ENCODE data around the gene FCN1. TPM values are rescaled to one million over a fixed set of nuclear protein-coding genes. Genes with fewer than 3 reads are reported as not detected.

FCN1 gene
- total RNA-seq, 8 experiments from 2014 or later = 0.05 to 0.45 (median 0.13) TPM; not detected in 1

DNA sequence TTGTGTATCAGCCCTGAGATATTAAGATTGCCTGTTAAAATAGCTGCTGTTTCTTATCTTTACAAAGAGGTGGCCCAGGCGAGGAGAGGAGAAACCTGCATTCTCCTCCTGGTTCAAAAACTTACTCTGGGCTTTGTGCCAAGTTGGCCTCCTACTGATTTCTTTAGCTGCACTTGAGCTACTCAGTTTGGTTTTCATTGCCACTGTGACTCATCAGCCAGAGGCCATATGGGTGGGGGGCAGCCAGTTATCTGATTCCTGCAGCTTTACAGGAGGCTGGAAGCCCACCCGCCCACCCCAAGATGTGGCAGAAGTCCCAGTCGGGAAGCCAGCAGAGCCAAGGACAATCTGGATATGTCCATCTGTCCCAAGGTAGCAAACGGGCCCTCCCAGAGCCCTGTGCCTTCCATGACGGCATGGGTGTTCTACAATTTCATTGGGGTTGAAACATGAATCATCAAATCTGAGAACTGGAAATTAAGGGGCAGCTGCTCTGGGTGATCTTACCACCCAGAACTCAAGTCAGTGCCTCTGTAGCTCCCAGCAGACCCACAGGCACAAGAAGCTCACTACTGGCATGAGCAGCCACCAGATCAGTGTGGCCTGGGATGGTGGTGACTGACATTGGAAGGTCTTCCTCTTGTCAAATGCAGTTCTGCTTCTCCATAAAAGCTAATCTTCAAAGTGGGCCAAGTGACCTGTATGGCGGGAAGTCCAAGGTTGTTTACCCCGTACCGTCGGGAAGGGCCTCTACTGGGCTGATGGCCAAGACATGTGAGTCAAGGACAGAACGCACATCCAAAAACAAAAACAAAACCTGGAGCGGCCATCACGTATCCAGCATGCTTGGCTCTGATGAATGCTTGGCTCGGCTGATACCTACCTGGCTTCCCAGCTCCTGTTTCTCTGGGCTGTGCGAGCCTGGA lies 21.5 kb downstream of the FCN1 start:
- no peak overlapping the region for H3K27ac ChIP-seq
- H3K4me3 ChIP-seq = no peak overlapping the region
- peak in 4 of 8 experiments; percentile 19 to 56 (median 46) for ATAC-seq (replicated peaks in 6 of 8)
- in situ Hi-C loops (cut with MboI; ENCODE audit: low pct_unique_long_range_greater_than_20kb in 2 of 9, low sequenced_read_pairs in 9 of 9, unreplicated experiment in 9 of 9) = no loop called here
- WGBS, 10 experiments = 42 to 100% (median 71%) methylated on average over 1 to 8 of the region's 14 CpGs; no CpG with 5 or more reads in 1 of the 10 experiments
- no peaks in the 10 kb centered on the region for H3K4me1 ChIP-seq (replicated peaks in 1 of 2)

DNA sequence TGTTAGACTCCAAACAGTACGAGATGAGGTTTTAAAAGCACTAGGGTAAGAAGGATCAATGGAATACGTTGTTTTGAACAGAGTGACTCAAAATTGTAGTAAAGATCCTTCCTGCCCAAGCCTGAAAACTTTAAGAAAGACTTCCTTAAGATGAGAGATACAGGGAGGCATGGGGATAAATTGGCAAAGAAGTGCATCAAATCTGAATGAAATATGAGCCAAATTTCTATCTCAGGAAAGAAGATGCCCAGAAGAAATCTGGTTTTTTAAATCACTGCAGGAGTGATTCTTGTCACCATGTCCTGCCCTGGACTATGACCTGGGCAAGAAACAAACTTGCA lies 22.2 kb downstream of the FCN1 start:
- in situ Hi-C loops (cut with MboI; ENCODE audit: low pct_unique_long_range_greater_than_20kb in 2 of 9, low sequenced_read_pairs in 9 of 9, unreplicated experiment in 9 of 9) = no loop called here
- Histone ChIP-seq H3K27ac (no peak overlapping the region), H3K4me3 (no peak overlapping the region), H3K4me1 (replicated peaks in 1 of 2) (no peaks in the 10 kb centered on the region)
- ATAC-seq (replicated peaks in 6 of 8) = no peak
- 0 to 58% (median 56%) methylated on average over 2 of the region's 2 CpGs; no CpG with 5 or more reads in 1 of the 10 experiments for WGBS, 10 experiments

DNA sequence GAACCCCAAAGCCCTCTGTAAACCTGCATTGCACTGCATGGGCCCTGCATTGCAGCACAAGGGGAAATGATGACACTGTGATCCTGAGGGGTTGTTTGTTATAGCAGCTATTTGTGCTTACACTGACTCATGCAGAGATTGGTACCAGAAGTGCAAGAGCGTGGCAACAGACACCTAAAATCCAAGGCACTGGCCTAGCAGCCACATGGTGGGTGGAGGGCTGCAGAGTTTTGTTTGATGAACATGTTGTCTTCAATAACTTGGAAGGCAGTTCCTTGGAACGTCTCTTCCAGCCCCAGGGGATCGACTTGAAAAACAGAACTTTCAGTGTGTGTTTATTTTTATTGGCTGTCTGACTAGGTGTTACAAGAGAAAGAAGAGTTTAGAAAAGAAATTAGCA lies 22.6 kb downstream of the FCN1 start:
- no peak for ATAC-seq (replicated peaks in 6 of 8)
- Histone ChIP-seq H3K27ac (no peak overlapping the region), H3K4me1 (replicated peaks in 1 of 2) (no peaks in the 10 kb centered on the region), H3K4me3 (no peak overlapping the region)
- in situ Hi-C loops (cut with MboI; ENCODE audit: low pct_unique_long_range_greater_than_20kb in 2 of 9, low sequenced_read_pairs in 9 of 9, unreplicated experiment in 9 of 9) = no loop called here
- WGBS, 10 experiments = 0 to 100% (median 56%) methylated on average over 1 to 3 of the region's 3 CpGs

DNA sequence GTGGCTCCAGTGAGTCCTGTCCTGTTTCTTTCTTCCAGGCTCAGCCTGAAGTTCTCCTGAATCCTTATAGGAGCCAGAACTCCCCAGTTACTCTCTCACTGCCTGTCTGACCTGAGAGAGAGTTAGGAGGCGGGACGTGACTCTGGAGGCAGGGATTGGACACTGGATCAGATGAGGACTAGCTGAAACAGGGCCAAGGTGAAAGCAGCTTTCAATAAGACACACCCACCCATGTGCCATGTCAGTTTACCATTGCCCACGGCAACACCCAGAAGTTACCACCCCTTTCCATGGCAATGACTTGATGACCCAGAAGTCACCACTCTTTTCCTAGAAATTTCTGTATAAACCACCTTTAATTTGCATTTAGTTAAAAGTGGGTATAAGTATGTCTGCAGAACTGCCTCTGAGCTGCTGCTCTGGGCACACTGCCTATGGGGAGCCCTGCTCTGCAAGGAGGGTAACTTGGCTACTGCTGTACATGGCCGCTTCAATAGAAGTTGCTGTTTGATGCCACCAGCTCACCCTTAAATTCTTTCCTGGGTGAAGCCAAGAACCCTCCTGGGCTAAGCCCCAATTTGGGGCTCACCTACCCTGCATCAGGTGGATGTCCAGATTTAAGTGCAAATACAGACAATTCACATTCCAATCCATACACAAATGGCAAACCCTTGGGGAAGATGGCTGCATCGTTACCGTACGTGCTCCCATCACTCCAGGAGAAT lies 23.4 kb downstream of the FCN1 start:
- no peak overlapping the region for H3K4me3 ChIP-seq
- no peaks in the 10 kb centered on the region for H3K4me1 ChIP-seq (replicated peaks in 1 of 2)
- no peak overlapping the region for H3K27ac ChIP-seq
- ATAC-seq (replicated peaks in 6 of 8) = peak in 2 of 8 experiments; percentile 33 to 45
- in situ Hi-C loops (cut with MboI; ENCODE audit: low pct_unique_long_range_greater_than_20kb in 2 of 9, low sequenced_read_pairs in 9 of 9, unreplicated experiment in 9 of 9) = no loop called here
- WGBS, 10 experiments = 60 to 100% (median 85%) methylated on average over 1 to 7 of the region's 7 CpGs; no CpG with 5 or more reads in 3 of the 10 experiments

DNA sequence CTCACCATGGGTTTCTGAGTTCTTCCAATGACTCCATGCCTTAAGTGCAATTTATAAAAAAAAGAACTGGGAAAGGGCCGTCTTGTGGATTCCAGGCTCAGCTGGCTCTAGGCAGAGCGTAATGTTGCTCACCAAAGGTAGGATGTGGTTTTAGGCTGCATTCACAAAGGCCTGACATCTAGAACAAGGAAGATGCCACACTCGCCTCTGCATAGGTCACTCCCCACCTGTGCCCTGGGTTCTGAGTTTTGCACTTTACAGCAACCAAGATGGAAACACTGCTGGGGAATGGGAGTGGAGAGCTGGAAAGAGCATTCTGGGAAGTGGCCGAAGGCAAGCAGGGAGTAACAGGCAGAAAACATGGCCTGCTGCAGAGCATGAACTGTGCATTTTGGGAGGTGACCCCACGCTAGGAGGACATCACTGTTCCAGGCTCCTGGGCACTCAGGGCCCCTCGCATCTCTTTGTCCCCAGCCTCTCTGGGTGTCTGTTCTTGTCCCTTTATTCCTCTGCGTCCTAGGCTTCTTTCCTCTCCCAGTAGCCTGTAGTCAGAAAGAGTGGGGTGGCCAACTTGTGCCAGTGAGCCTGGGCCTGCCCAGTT lies 24.8 kb downstream of the FCN1 start:
- in situ Hi-C loops (cut with MboI; ENCODE audit: low pct_unique_long_range_greater_than_20kb in 2 of 9, low sequenced_read_pairs in 9 of 9, unreplicated experiment in 9 of 9) = no loop called here
- no peak overlapping the region for H3K27ac ChIP-seq
- WGBS, 10 experiments = 0 to 100% (median 76%) methylated on average over 1 to 6 of the region's 7 CpGs; no CpG with 5 or more reads in 2 of the 10 experiments
- no peak for ATAC-seq (replicated peaks in 6 of 8)
- H3K4me1 ChIP-seq (replicated peaks in 1 of 2) = no peaks in the 10 kb centered on the region
- H3K4me3 ChIP-seq = no peak overlapping the region

DNA sequence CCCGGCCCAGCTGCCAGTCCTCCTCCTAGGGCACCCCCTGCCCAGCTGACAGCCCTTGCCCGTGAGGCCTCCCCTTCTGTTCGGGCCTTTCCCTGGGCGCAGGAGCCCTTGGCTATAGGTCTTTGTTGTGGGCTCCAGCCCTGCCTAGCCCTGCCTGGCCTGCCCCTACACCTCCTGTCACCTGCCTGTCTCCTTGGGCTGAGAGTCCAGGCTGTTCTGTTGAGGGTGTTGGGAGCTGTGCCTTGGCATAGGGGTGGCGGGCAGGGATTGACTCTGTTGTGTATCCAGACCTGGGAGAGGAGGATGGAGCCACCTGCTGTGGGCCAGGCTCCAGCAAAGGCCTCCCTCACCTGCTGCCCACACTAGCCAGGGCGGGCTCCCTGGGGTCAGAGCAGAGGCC lies 25.5 kb downstream of the FCN1 start:
- H3K4me1 ChIP-seq (replicated peaks in 1 of 2) = no peaks in the 10 kb centered on the region
- in situ Hi-C loops (cut with MboI; ENCODE audit: low pct_unique_long_range_greater_than_20kb in 2 of 9, low sequenced_read_pairs in 9 of 9, unreplicated experiment in 9 of 9) = no loop called here
- no peak for ATAC-seq (replicated peaks in 6 of 8)

DNA sequence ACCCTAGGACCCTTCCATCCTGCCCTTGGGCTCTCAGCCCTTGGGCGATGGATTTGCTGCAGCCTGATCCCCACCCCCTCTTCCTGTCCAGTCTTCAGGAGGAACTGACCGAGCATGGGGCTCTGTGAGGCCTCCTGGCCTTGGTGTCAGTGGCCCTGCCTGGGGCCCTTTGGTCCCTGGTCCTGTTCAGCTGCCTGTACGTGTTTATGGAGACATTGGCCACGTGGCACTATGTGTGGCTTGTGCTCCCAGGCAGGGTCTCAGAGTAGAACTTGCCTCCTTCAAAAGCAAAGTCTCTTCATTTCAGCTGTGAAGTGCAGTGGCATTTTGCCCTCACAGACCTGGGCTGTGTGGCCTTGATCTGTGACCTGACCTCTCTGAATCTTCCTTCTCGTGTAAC lies 26.0 kb downstream of the FCN1 start:
- WGBS, 10 experiments = 5 to 83% (median 73%) methylated on average over 2 to 3 of the region's 5 CpGs; no CpG with 5 or more reads in 3 of the 10 experiments
- in situ Hi-C loops (cut with MboI; ENCODE audit: low pct_unique_long_range_greater_than_20kb in 2 of 9, low sequenced_read_pairs in 9 of 9, unreplicated experiment in 9 of 9) = no loop called here
- no peak overlapping the region for H3K4me3 ChIP-seq
- no peak overlapping the region for H3K27ac ChIP-seq
- ATAC-seq (replicated peaks in 6 of 8) = no peak
- no peaks in the 10 kb centered on the region for H3K4me1 ChIP-seq (replicated peaks in 1 of 2)

More for the DNA sequence above, 25.5 kb downstream of the FCN1 start:
- WGBS, 10 experiments = 0 to 80% (median 35%) methylated on average over 1 to 2 of the region's 6 CpGs; no CpG with 5 or more reads in 6 of the 10 experiments
- H3K4me3 ChIP-seq = no peak overlapping the region
- no peak overlapping the region for H3K27ac ChIP-seq

DNA sequence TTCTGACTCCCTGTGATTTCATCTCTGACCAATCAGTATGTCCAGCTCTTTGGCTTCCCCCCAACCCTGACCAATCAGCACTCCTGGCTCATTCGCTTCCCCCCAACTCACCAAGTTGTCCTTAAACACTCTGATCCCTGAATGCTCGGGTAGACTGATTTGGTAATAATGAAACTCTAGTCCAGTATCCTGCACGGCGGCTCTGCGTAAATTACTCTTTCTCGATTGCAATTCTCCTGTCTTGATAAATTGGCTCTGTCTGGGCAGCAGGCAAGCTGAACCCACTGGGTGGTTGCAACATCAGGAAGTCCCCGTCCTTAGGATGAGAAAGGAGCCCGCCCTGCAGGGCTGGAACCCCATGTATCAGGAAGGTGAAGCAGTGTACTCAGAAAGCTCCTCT lies 26.7 kb downstream of the FCN1 start:
- WGBS, 10 experiments = 38 to 100% (median 87%) methylated on average over 1 to 6 of the region's 8 CpGs; no CpG with 5 or more reads in 1 of the 10 experiments
- in situ Hi-C loops (cut with MboI; ENCODE audit: low pct_unique_long_range_greater_than_20kb in 2 of 9, low sequenced_read_pairs in 9 of 9, unreplicated experiment in 9 of 9) = no loop called here
- Histone ChIP-seq H3K27ac (no peak overlapping the region), H3K4me1 (replicated peaks in 1 of 2) (no peaks in the 10 kb centered on the region), H3K4me3 (no peak overlapping the region)
- ATAC-seq (replicated peaks in 6 of 8) = peak in 5 of 8 experiments; percentile 7 to 52 (median 42)

DNA sequence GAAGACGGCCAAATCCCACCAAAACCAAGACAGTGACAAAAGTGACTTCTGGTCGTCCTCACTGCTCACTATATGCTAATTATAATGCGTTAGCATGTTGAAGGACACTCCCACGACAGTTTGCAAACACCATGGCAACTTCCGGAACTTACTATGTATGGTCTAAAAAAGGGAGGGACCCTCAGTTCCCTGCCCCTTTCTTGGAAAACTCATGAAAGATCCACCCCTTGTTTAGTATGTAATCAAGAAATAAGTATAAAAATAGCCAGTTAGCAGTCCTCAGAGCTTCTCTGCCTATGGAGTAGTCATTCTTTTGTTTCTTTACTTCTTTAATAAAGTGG lies 27.6 kb downstream of the FCN1 start:
- 17 to 83% (median 57%) methylated on average over 1 to 5 of the region's 5 CpGs; no CpG with 5 or more reads in 1 of the 10 experiments for WGBS, 10 experiments
- in situ Hi-C loops (cut with MboI; ENCODE audit: low pct_unique_long_range_greater_than_20kb in 2 of 9, low sequenced_read_pairs in 9 of 9, unreplicated experiment in 9 of 9) = no loop called here
- no peak overlapping the region for H3K4me3 ChIP-seq
- no peak overlapping the region for H3K27ac ChIP-seq
- ATAC-seq (replicated peaks in 6 of 8) = peak in 3 of 8 experiments; percentile 85 to 90 (median 88)
- no peaks in the 10 kb centered on the region for H3K4me1 ChIP-seq (replicated peaks in 1 of 2)

DNA sequence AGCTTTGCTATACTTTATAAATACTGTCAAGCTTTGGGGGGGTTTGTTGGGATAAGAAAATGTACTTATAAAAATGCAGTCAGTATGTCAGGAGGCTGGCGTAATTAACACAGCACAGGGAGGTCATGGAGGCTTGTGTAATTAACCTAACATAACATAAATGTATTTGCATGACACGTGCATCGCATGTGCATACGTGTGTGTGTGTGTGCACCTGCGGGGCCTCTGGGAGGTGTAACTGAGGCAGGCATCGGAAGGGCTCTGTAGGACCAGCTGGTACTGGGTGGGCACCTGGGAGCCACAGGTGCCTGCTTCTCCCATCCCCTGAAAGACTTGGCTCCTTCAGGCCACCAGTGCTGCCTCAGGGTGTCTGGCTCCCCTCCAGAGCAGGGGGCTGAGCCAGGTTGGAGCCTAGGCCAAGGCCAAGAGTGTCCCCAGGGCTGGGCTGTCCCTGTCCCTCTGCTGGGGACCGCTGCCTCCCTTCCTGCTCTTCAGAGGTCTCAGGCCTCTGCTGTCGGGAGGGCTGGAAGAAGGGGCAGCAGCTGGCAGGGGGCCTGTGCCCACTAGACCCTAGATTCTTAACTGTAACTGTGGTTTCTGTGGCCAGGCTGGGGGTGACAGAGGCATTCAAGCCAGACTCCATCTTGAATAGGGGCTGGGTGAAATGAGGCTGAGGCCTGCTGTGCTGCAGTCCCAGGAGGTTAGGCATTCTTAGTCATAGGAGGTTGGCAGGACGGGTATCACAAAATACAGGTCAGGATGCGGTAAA lies 28.1 kb downstream of the FCN1 start:
- WGBS, 10 experiments = 56 to 100% (median 90%) methylated on average over 1 to 10 of the region's 10 CpGs; no CpG with 5 or more reads in 2 of the 10 experiments
- Histone ChIP-seq H3K4me3 (no peak overlapping the region), H3K4me1 (replicated peaks in 1 of 2) (no peaks in the 10 kb centered on the region), H3K27ac (no peak overlapping the region)
- in situ Hi-C loops (cut with MboI; ENCODE audit: low pct_unique_long_range_greater_than_20kb in 2 of 9, low sequenced_read_pairs in 9 of 9, unreplicated experiment in 9 of 9) = no loop called here
- ATAC-seq (replicated peaks in 6 of 8) = peak in 3 of 8 experiments; percentile 11 to 52 (median 12)

DNA sequence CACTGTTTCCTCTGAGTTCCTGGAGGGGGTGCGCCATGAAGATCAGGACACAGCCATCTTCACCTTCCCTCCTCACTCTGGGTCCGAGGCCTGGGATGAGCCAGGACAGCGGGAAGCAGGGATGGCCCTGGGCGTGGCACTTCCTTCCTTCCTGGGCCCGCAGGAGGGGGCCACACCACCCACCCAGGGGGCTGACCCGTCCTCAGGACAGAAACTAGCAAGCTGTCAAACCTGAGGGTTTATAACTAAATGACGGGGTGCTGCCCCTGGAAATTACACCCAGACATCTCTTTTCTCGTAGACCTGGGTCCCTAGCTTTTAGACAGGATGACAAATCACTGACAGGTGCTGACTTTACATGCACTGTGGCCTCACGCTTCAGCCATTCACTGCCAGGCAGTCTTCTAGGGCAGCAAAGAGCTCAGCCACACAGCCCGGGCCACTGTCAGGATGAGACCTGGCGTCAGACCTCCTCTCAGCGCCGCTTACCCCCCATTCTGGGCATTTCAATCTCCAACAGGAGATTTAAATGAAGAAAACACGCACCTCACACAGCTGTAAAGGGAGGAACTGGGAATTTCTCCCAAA lies 29.0 kb downstream of the FCN1 start:
- in situ Hi-C loops (cut with MboI; ENCODE audit: low pct_unique_long_range_greater_than_20kb in 2 of 9, low sequenced_read_pairs in 9 of 9, unreplicated experiment in 9 of 9) = no loop called here
- Histone ChIP-seq H3K4me3 (no peak overlapping the region), H3K4me1 (replicated peaks in 1 of 2) (no peaks in the 10 kb centered on the region), H3K27ac (no peak overlapping the region)
- 0 to 100% (median 76%) methylated on average over 1 to 11 of the region's 14 CpGs; no CpG with 5 or more reads in 2 of the 10 experiments for WGBS, 10 experiments
- ATAC-seq (replicated peaks in 6 of 8) = peak in 2 of 8 experiments; percentile 16 to 33

Measured in motor neuron (in vitro differentiated cells).